Stimulated activated CD4-positive, alpha-beta T cell treated with anti-CD3 and anti-CD28 coated beads, Interleukin-15, amount 100 ng/mL, for 1 hour (primary cell): ENCODE data around the gene PPP1R14C.

Source experiments
- DNase-seq, 2 donors: peaks; one replicate each; pipeline ENCODE4 v3.0.0-alpha.2; 2020; ENCODE audit warnings: low read depth in 1 of 2, low spot score in 1 of 2

The PPP1R14C gene

GRCh38 chr6:150269130-150269856, 126.4 kb downstream of the PPP1R14C start:
- no peak for DNase-seq

GRCh38 chr6:150269857-150270223, 127.0 kb downstream of the PPP1R14C start:
- no peak for DNase-seq

- DNase-seq, result no peak
Observed at GRCh38 chr6:150270330-150271052, 127.6 kb downstream of the PPP1R14C start.

- no peak for DNase-seq
Observed at GRCh38 chr6:150271172-150271500, 128.3 kb downstream of the PPP1R14C start.

GRCh38 chr6:150271501-150272263, 128.8 kb downstream of the PPP1R14C start:
- DNase-seq, result no peak

GRCh38 chr6:150272264-150272975, 129.6 kb downstream of the PPP1R14C start:
- no peak for DNase-seq

- DNase-seq, result no peak
Observed at GRCh38 chr6:150272976-150273315, 130.1 kb downstream of the PPP1R14C start.

- DNase-seq, result no peak
Observed at GRCh38 chr6:150273457-150274309, 130.8 kb downstream of the PPP1R14C start.

- DNase-seq, result no peak
Observed at GRCh38 chr6:150275489-150275888, 132.6 kb downstream of the PPP1R14C start.

- no peak for DNase-seq
Observed at GRCh38 chr6:150276168-150276936, 133.5 kb downstream of the PPP1R14C start.

- DNase-seq, result no peak
Observed at GRCh38 chr6:150276937-150277742, 134.3 kb downstream of the PPP1R14C start.

- DNase-seq, result no peak
Observed at GRCh38 chr6:150279533-150279932, 136.7 kb downstream of the PPP1R14C start.

GRCh38 chr6:150280703-150281102, 137.9 kb downstream of the PPP1R14C start:
- no peak for DNase-seq

GRCh38 chr6:150281767-150282166, 138.9 kb downstream of the PPP1R14C start:
- DNase-seq, result no peak

- DNase-seq, result no peak
Observed at GRCh38 chr6:150282806-150283205, 140.0 kb downstream of the PPP1R14C start.

GRCh38 chr6:150286460-150286859, 143.6 kb downstream of the PPP1R14C start:
- no peak for DNase-seq

- no peak for DNase-seq
Observed at GRCh38 chr6:150286912-150287311, 144.1 kb downstream of the PPP1R14C start.

- no peak for DNase-seq
Observed at GRCh38 chr6:150288456-150288855, 145.6 kb downstream of the PPP1R14C start.

GRCh38 chr6:150289454-150290071, 146.7 kb downstream of the PPP1R14C start:
- no peak for DNase-seq
